SK-N-SH treated with all-trans-retinoic acid at 6 μM for 48 hours (cell line): ENCODE data around the gene ZPR1.

ENCODE experiments used
- ARNTL ChIP-seq: fragments of 450-650 bp; formaldehyde crosslinking; IDR thresholded peaks from 2 replicates; pipeline ENCODE4 v1.5.0; 2020; ENCODE audit warnings: low read depth, mild to moderate bottlenecking, moderate library complexity, borderline replicate concordance
- BACH2 ChIP-seq: fragments of 250-450 bp; sonication (Bioruptor Pico); IDR thresholded peaks from 2 replicates; pipeline ENCODE4 v1.9.0; 2021; ENCODE audit warnings: mild to moderate bottlenecking, borderline replicate concordance
- RARB ChIP-seq: fragments of 250-450 bp; sonication (Bioruptor Pico); IDR thresholded peaks from 2 replicates; pipeline ENCODE4 v1.8.0; 2021; ENCODE audit warnings: mild to moderate bottlenecking, moderate library complexity
- ZFP3 ChIP-seq: fragments of 250-450 bp; sonication (Bioruptor Pico); IDR thresholded peaks from 2 replicates; pipeline ENCODE4 v1.5.0; 2020; ENCODE audit warnings: mild to moderate bottlenecking, moderate library complexity
- ZFP30 ChIP-seq: fragments of 450-650 bp; formaldehyde crosslinking; IDR thresholded peaks from 2 replicates; pipeline ENCODE4 v1.5.0; 2022; ENCODE audit warnings: mild to moderate bottlenecking, moderate library complexity
- ZNF70 ChIP-seq: fragments of 450-650 bp; formaldehyde crosslinking; IDR thresholded peaks from 2 replicates; pipeline ENCODE4 v1.5.0; 2020; ENCODE audit warnings: mild to moderate bottlenecking, moderate library complexity
- ZNF8 ChIP-seq: fragments of 450-650 bp; formaldehyde crosslinking; IDR thresholded peaks from 2 replicates; pipeline ENCODE4 v1.5.0; 2020; ENCODE audit warnings: mild to moderate bottlenecking, moderate library complexity

GRCh38 chr11:116791813-116792143 is 4.0 kb upstream of the ZPR1 start, which contains the start of gene APOA5:
- TF ChIP-seq ZFP3 (CRISPR knock-in tag) (no peak), ZNF70 (CRISPR knock-in tag) (no peak), ARNTL (CRISPR knock-in tag) (no peak), RARB (CRISPR knock-in tag) (no peak), BACH2 (no peak), ZFP30 (CRISPR knock-in tag) (no peak), ZNF8 (CRISPR knock-in tag) (no peak)
